B cell (primary cell): ENCODE measurements around the gene TEKT4.

Source experiments
- CTCF ChIP-seq: fragments of 200-600 bp; IDR thresholded peaks from one replicate; pipeline ENCODE4 v1.8.0; 2022; ENCODE audit warnings: antibody characterized with exemption, mild to moderate bottlenecking
- EZH2 ChIP-seq: IDR thresholded peaks from 2 replicates; pipeline ENCODE4 v1.6.1; 2012; ENCODE audit warnings: borderline replicate concordance, low read depth, mild to moderate bottlenecking, moderate library complexity, low read length; ENCODE audit not compliant: insufficient read depth, poor library complexity, severe bottlenecking

DNA sequence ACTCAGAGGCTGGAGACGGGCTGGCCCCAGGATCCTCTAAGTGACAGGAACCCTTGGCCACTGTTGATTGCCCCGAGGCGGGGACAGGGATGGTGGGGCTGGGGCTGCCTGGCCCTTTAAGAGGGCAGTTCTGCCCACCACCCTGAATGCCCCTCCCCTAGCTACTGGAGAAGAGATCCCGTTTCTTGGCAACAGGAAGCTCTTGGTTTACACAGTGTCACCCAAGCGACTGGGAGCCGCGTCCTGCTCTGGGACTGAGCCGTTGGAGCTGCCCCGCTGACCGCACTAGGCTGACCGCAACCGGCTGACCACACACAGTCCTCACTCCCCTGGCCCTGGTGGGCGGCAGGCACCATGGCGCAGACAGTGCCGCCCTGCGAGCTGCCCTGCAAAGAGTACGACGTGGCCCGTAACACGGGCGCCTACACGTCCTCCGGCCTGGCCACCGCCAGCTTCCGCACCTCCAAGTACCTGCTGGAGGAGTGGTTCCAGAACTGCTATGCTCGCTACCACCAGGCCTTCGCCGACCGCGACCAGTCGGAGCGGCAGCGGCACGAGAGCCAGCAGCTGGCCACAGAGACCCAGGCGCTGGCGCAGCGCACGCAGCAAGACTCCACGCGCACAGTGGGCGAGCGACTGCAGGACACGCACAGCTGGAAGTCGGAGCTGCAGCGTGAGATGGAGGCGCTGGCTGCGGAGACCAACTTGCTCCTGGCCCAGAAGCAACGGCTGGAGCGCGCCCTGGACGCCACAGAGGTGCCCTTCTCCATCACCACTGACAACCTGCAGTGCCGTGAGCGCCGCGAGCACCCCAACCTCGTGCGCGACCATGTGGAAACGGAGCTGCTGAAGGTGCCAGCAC is at the start of gene TEKT4:
- TF ChIP-seq EZH2 (no peak), CTCF (no peak)
